Kasumi-1 (cell line): ENCODE measurements around the gene EVX1.

Source experiments
- DNase-seq, 2 experiments: peaks; one replicate each; lab custom pipeline; 2025; lab: John Stamatoyannopoulos, UW

EVX1 gene

GRCh38 chr7:27249724-27250556 lies 7.3 kb downstream of the EVX1 start:
- DNase-seq = no peak

GRCh38 chr7:27250557-27251070 lies 8.0 kb downstream of the EVX1 start:
- no peak for DNase-seq

- no peak for DNase-seq
Measured at GRCh38 chr7:27251136-27251651, 8.6 kb downstream of the EVX1 start.

- DNase-seq = no peak
Measured at GRCh38 chr7:27251652-27252590, 9.3 kb downstream of the EVX1 start.

- no peak for DNase-seq
Measured at GRCh38 chr7:27254625-27255024, 12.0 kb downstream of the EVX1 start.

GRCh38 chr7:27260211-27260610 lies 17.6 kb downstream of the EVX1 start:
- DNase-seq = no peak

GRCh38 chr7:27262121-27262520 lies 19.5 kb downstream of the EVX1 start:
- DNase-seq = no peak

- no peak for DNase-seq
Measured at GRCh38 chr7:27263781-27264180, 21.2 kb downstream of the EVX1 start.

- DNase-seq = no peak
Measured at GRCh38 chr7:27269455-27269854, 26.9 kb downstream of the EVX1 start.

- no peak for DNase-seq
Measured at GRCh38 chr7:27271384-27271783, 28.8 kb downstream of the EVX1 start.

- DNase-seq = no peak
Measured at GRCh38 chr7:27277628-27278027, 35.0 kb downstream of the EVX1 start.

GRCh38 chr7:27283558-27283957 lies 41.0 kb downstream of the EVX1 start:
- DNase-seq = no peak

- DNase-seq = no peak
Measured at GRCh38 chr7:27295236-27295635, 52.6 kb downstream of the EVX1 start.

GRCh38 chr7:27297356-27297755 lies 54.8 kb downstream of the EVX1 start:
- DNase-seq = no peak
